ENCODE data around the gene SPHKAP.

DNA sequence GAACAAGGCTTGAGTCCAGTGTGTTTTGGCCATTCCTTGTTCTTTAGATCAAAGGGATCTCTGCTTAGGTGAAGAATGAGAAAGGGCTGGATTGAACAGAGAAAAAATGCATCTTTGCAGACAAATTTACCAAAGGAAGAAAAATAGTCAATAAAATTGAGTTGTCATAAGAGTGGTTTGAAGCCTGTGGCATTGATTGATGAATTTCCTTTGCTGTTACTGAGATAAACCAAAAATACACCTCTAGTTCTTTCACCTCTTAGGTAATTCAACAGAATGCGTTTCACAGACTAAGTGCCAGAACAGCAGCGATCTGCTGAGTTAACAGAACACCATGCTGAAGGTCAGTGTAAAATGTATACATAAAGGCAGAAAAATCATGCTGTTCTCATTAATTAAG lies 96.8 kb downstream of the SPHKAP start:
- TF ChIP-seq, protein P1, sequence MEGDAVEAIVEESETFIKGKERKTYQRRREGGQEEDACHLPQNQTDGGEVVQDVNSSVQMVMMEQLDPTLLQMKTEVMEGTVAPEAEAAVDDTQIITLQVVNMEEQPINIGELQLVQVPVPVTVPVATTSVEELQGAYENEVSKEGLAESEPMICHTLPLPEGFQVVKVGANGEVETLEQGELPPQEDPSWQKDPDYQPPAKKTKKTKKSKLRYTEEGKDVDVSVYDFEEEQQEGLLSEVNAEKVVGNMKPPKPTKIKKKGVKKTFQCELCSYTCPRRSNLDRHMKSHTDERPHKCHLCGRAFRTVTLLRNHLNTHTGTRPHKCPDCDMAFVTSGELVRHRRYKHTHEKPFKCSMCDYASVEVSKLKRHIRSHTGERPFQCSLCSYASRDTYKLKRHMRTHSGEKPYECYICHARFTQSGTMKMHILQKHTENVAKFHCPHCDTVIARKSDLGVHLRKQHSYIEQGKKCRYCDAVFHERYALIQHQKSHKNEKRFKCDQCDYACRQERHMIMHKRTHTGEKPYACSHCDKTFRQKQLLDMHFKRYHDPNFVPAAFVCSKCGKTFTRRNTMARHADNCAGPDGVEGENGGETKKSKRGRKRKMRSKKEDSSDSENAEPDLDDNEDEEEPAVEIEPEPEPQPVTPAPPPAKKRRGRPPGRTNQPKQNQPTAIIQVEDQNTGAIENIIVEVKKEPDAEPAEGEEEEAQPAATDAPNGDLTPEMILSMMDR (IDR thresholded peaks at IDR 0.05) = no peak
- no peak for TF ChIP-seq POLR2AphosphoS5 (IDR thresholded peaks at IDR 0.05)
